Measurements from ENCODE around the gene ACKR2.
"Not testable (repeated sequence)": the region's sequence is repeated elsewhere in the genome, so short reads cannot be mapped to it uniquely, and the experiment has no call there.

Gene ACKR2

GRCh38 chr3:42801784-42802183, 7.5 kb upstream of the ACKR2 start:
- no peak for DNase-seq (ENCODE audit: low read depth)

- no peak for DNase-seq (ENCODE audit: low read depth)
Observed at GRCh38 chr3:42802876-42803413, 6.3 kb upstream of the ACKR2 start.

- DNase-seq (ENCODE audit: low read depth) = no peak
Observed at GRCh38 chr3:42803414-42804105, 5.7 kb upstream of the ACKR2 start.

- peak; percentile 76 for DNase-seq (ENCODE audit: low read depth)
Observed at GRCh38 chr3:42804106-42804830, 5.0 kb upstream of the ACKR2 start, which contains the start of gene HIGD1A. TSS of gene HIGD1A (minus strand) at chr3:42804490. CDS start at chr3:42794253, 10,237 bp downstream.

- no peak for DNase-seq (ENCODE audit: low read depth)
Observed at GRCh38 chr3:42804831-42805132, 4.5 kb upstream of the ACKR2 start.

GRCh38 chr3:42805141-42805821, 4.0 kb upstream of the ACKR2 start:
- DNase-seq (ENCODE audit: low read depth) = no peak

- no peak for DNase-seq (ENCODE audit: low read depth)
Observed at GRCh38 chr3:42807929-42808328, 1.3 kb upstream of the ACKR2 start.

- not testable (repeated sequence) for DNase-seq (ENCODE audit: low read depth)
Observed at GRCh38 chr3:42810706-42811105, 1.5 kb downstream of the ACKR2 start.

GRCh38 chr3:42811118-42811883, 2.1 kb downstream of the ACKR2 start:
- not testable (repeated sequence) for DNase-seq (ENCODE audit: low read depth)

- no peak for DNase-seq (ENCODE audit: low read depth)
Observed at GRCh38 chr3:42814246-42814645, 5.0 kb downstream of the ACKR2 start.

- DNase-seq (ENCODE audit: low read depth) = no peak
Observed at GRCh38 chr3:42814914-42815507, 5.8 kb downstream of the ACKR2 start.

- no peak for DNase-seq (ENCODE audit: low read depth)
Observed at GRCh38 chr3:42815826-42816225, 6.6 kb downstream of the ACKR2 start.

- no peak for DNase-seq (ENCODE audit: low read depth)
Observed at GRCh38 chr3:42819351-42819965, 10.2 kb downstream of the ACKR2 start.

GRCh38 chr3:42820746-42821051, 11.5 kb downstream of the ACKR2 start:
- no peak for DNase-seq (ENCODE audit: low read depth)

GRCh38 chr3:42822828-42823227, 13.6 kb downstream of the ACKR2 start:
- no peak for DNase-seq (ENCODE audit: low read depth)

- DNase-seq (ENCODE audit: low read depth) = no peak
Observed at GRCh38 chr3:42823351-42823750, 14.1 kb downstream of the ACKR2 start.

- DNase-seq (ENCODE audit: low read depth) = no peak
Observed at GRCh38 chr3:42826141-42826540, 16.9 kb downstream of the ACKR2 start.

GRCh38 chr3:42827023-42827422, 17.8 kb downstream of the ACKR2 start:
- no peak for DNase-seq (ENCODE audit: low read depth)

GRCh38 chr3:42827654-42828053, 18.4 kb downstream of the ACKR2 start:
- DNase-seq (ENCODE audit: low read depth) = no peak

- no peak for DNase-seq (ENCODE audit: low read depth)
Observed at GRCh38 chr3:42829083-42829627, 19.9 kb downstream of the ACKR2 start.

All from non-pigmented ciliary epithelial cell (primary cell).